Stomach (tissue), 4 donors: Measurements from ENCODE around the gene SF3B4.
"Not testable (repeated sequence)": the region's sequence is repeated elsewhere in the genome, so short reads cannot be mapped to it uniquely, and the experiment has no call there.

Experiments used
- EP300 ChIP-seq: sonication (generic); formaldehyde crosslinking; IDR thresholded peaks from one replicate; pipeline ENCODE4 v1.6.1; 2017; ENCODE audit warnings: antibody characterized with exemption
- POLR2AphosphoS5 ChIP-seq, 3 donors: sonication (generic); formaldehyde crosslinking; IDR thresholded peaks; one replicate each; pipeline ENCODE4 v1.6.1; 2016; ENCODE audit warnings: antibody characterized with exemption in 3 of 3

- not testable (repeated sequence) for TF ChIP-seq EP300; POLR2AphosphoS5 (IDR thresholded peaks at IDR 0.05)
Measured at GRCh38 chr1:149886121-149886395, 41.5 kb downstream of the SF3B4 start.
